Stimulated activated naive CD4-positive, alpha-beta T cell treated with Interleukin-2 at 50 U/mL for 16 hours (primary cell): ENCODE data around the gene GRID2IP.

Experiments used
- DNase-seq: peaks from one replicate; lab custom pipeline; 2025; lab: John Stamatoyannopoulos, UW

Gene GRID2IP

DNA sequence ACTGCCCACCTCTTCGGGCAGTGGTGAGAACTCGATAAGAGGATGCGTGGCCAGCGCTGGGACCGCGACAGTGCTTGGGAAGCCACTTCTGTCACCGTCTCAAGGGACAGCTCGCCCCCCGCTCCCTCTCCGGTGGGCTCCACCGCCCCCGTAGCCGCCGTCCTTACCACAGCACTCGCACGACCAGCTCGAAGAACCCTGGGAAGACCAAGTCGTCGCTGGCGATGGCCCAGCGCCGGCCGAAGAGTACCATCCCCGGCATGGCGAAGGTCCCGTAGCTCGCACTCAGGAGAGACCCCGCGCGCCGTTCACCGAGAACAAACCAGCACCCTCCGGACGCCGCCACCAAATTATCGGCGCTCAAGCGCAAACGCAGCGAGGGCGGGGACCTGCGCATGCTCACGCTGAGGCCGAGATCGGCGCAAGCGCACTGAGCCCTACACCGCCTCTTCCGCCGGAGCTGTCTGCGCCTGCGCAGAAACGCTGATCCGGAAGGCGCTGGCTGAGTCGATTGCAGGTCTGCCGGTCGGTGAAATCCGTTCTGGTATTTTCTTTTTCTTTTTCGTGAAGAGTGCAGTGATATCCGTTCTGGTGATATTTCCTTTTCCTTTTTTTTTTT lies 103.6 kb downstream of the GRID2IP start, which contains the start of gene DAGLB:
TSS of gene DAGLB (minus strand) at position 374 of the 619 bp plus-strand sequence. CDS start at position 262, 112 bp downstream.
- peak; percentile 90 for DNase-seq
